NCI-H2081 treated with DMSO at 0.1 percent for 48 hours (cell line): ENCODE data around the gene GCN1.
"Not testable (repeated sequence)": the region's sequence is repeated elsewhere in the genome, so short reads cannot be mapped to it uniquely, and the experiment has no call there.

Source experiments
- DNase-seq: peaks from one replicate; lab custom pipeline; 2025; lab: John Stamatoyannopoulos, UW

The GCN1 gene, protein sequence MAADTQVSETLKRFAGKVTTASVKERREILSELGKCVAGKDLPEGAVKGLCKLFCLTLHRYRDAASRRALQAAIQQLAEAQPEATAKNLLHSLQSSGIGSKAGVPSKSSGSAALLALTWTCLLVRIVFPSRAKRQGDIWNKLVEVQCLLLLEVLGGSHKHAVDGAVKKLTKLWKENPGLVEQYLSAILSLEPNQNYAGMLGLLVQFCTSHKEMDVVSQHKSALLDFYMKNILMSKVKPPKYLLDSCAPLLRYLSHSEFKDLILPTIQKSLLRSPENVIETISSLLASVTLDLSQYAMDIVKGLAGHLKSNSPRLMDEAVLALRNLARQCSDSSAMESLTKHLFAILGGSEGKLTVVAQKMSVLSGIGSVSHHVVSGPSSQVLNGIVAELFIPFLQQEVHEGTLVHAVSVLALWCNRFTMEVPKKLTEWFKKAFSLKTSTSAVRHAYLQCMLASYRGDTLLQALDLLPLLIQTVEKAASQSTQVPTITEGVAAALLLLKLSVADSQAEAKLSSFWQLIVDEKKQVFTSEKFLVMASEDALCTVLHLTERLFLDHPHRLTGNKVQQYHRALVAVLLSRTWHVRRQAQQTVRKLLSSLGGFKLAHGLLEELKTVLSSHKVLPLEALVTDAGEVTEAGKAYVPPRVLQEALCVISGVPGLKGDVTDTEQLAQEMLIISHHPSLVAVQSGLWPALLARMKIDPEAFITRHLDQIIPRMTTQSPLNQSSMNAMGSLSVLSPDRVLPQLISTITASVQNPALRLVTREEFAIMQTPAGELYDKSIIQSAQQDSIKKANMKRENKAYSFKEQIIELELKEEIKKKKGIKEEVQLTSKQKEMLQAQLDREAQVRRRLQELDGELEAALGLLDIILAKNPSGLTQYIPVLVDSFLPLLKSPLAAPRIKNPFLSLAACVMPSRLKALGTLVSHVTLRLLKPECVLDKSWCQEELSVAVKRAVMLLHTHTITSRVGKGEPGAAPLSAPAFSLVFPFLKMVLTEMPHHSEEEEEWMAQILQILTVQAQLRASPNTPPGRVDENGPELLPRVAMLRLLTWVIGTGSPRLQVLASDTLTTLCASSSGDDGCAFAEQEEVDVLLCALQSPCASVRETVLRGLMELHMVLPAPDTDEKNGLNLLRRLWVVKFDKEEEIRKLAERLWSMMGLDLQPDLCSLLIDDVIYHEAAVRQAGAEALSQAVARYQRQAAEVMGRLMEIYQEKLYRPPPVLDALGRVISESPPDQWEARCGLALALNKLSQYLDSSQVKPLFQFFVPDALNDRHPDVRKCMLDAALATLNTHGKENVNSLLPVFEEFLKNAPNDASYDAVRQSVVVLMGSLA (N-terminal part only)

GRCh38 chr12:120194534-120195395 lies at the start of gene GCN1:
TSS of gene GCN1 (minus strand) at chr12:120194715. CDS start at chr12:120194697, 18 bp downstream.
- no peak for DNase-seq

- DNase-seq, result no peak
These were observed 48.6 kb upstream of the GCN1 start for GRCh38 chr12:120242971-120243699.

- DNase-seq, result no peak
These were observed 47.8 kb upstream of the GCN1 start for GRCh38 chr12:120242275-120242799.

DNA sequence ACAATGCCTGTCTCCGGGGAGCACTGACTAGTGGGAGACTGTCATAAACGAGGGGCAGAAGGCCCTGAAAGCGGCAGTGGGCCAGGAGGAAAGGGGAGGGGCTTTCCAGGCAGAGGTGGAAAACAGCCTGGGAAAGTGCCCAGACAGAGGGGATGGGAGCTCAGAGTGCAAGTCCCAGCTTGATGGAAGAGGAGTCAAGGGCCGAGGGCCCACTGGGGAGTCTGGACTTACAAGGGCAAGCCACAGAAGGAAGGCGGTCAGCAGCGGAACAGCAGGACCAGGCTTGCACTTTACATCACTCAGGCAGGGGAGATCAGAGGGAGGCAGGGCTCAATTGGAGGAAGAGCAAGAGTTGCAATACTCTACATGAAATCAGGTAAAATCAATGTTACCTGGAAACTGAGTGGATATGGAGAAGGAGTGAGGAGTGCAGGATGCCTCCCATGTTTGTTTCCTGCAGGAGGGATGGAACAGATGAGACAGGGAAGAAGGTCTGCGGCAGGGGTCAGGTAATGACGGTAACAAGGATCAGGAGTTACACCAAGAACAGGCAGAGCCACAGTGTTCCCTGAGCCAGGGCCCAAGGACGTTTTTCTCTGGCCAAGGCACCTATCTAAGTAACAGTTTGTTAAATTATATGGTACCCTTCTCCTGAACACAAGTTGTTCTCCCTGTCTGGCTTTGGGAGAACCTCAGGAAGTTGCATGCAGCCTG lies 47.2 kb upstream of the GCN1 start:
- DNase-seq, result no peak

- DNase-seq, result no peak
These were observed 45.9 kb upstream of the GCN1 start for GRCh38 chr12:120240495-120240833.

DNA sequence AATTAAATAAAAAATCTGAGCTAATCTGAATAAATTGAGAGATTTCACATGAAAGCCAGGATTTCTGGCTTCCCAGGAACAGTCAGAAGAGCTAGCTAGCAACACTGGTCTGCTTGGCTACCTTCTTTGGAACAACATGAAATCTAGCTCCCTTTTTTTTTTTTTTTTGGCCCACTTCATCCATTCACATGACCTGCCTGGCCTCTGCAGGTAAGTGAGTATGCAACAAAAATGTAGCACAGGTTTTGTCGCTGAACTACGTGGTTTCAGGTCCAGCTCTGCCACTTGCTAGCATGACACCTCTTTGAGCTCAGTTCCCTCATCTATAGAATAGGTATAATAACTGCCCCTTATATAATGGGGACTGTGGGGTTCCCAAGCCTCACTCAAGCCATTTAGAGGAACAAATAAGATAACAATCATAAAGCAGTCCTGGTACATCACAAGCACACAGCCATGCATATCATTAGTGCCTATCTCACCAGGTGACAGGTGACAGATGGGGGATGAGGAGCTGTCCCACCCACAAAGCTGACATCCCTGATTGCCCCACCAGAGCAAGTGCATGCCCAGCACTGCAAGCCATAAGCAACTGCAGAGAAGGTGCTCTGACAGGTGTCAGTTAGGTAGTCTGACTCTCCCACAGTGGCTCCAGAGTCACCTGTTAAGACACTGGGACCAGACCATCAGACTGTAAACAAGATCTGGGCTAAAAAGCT lies 45.4 kb upstream of the GCN1 start:
- no peak for DNase-seq

GRCh38 chr12:120238839-120239445 lies 44.4 kb upstream of the GCN1 start:
- DNase-seq, result no peak

- no peak for DNase-seq
These were observed 43.7 kb upstream of the GCN1 start for GRCh38 chr12:120238217-120238616.

GRCh38 chr12:120237360-120238171 lies 43.1 kb upstream of the GCN1 start:
- DNase-seq, result no peak

- DNase-seq, result not testable (repeated sequence)
These were observed 42.3 kb upstream of the GCN1 start for GRCh38 chr12:120236809-120237208.

- no peak for DNase-seq
These were observed 41.1 kb upstream of the GCN1 start for GRCh38 chr12:120235369-120236323.

- DNase-seq, result no peak
These were observed 40.3 kb upstream of the GCN1 start for GRCh38 chr12:120234643-120235368.

GRCh38 chr12:120231316-120232011 lies 36.9 kb upstream of the GCN1 start:
- DNase-seq, result no peak

DNA sequence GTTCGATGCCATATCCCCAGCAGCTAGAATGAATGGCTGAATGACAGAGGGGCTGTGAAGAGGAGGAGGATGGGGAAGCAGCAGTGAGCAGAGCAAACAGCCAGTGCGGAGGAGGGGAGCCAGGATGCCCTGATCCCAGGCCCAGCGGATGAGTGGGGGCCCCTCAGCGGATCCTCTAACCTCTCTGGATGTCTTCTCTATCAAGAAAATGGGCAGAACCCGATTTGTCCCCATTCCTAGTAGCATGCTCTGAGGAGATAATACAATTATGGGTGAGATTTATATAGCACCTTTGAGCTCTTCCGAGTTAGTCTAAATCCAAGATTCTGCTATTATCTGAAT lies 36.4 kb upstream of the GCN1 start:
- no peak for DNase-seq

DNA sequence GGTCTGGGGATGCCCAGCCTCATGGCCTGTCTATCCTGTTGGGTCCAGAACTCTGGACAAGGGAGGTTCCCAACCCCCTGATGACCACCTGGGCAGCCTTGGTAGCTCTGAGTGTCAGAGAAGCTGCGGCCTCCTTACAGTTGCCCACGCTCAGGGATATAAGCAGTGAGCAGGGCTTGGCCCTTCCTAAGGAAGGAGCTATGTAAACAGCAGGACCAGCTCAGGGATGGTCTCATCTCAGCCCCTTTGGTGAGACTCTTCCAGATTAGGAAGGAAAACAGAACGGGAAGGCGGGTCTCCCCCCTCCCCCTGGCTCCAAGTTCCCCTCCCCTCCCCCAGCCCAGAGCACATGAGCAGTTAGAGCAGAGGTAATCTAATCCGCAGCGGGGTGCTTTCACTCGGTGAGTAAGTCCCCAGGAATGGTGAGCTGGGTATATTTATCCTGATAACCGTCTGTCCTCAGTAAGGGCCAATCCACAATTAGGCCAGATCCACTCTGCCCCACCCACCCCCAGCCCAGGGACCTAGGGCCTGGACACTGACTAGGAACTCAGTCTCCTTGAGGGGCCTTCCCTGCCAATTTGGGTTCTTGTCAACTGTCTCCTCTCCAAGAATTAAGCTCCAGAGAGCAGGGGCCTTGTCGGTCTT lies 35.9 kb upstream of the GCN1 start:
- DNase-seq, result no peak
